K562 (cell line): ENCODE results near the gene TMEM43. TPM values are rescaled to one million over a fixed set of nuclear protein-coding genes. Genes with fewer than 3 reads are reported as not detected.

Experiments used
- ATAC-seq: fragments of 200-7000 bp; cut with Tn5 transposase; 3 replicates; pipeline ENCODE4 v1.9.1; 2020; ENCODE audit warnings: moderate library complexity
- BruUV-seq: library from RNA; stranded (reverse); fragments of 400-500 nt; replicated peaks from 2 replicates; lab custom pipeline; 2021; lab: Mats Ljungman, UMichigan
- CTCF ChIA-PET: fragments of 300-600 bp; formaldehyde crosslinking; extraction: SDS; loops from one replicate; lab custom pipeline; 2021; ENCODE audit warnings: low intra/inter-chr PET ratio; lab: Yijun Ruan, JAX
- POLR2A ChIA-PET: fragments of 300-600, 350-650 bp; sonication (Branson Sonifier 250); formaldehyde crosslinking; extraction: SDS; loops from one replicate; lab custom pipeline; 2021; ENCODE audit warnings: antibody characterized with exemption, inconsistent platforms; lab: Yijun Ruan, JAX
- DNase-seq, 4 experiments: peaks; one replicate each; pipeline versions ENCODE4 v3.0.0 to v3.0.0-alpha.2; 2011 to 2018; ENCODE audit warnings: low spot score in 3 of 4, mixed read lengths in 3 of 4; ENCODE audit errors: extremely low read depth in 1 of 4
- FAIRE-seq: peaks from 2 replicates; lab custom pipeline; 2011; peaks lifted over from hg19 to GRCh38; lab: Jason Lieb, UNC
- H2AFZ ChIP-seq: 2 replicates; pipeline ENCODE4 v1.6.0; 2011; ENCODE audit warnings: low read depth, low read length, control low read depth, inconsistent platforms
- H3K27ac ChIP-seq: fragments of 200-600 bp; 3 replicates; pipeline ENCODE4 v1.8.0; 2011; ENCODE audit warnings: low read depth, mild to moderate bottlenecking, control low read depth, inconsistent platforms, low read length, moderate library complexity, mixed read lengths; ENCODE audit errors: extremely low read depth
- H3K27me3 ChIP-seq, 2 experiments: fragments of 300-600 bp in 1 of 2; 2 replicates in 1 of 2; 3 replicates in 1 of 2; pipeline versions ENCODE4 v1.6.0 to v1.8.0; 2011; ENCODE audit warnings: inconsistent platforms in 2 of 2, low read length in 2 of 2, mild to moderate bottlenecking in 1 of 2, mixed read lengths in 1 of 2, moderate library complexity in 1 of 2; ENCODE audit not compliant: control insufficient read depth in 2 of 2, insufficient read depth in 2 of 2
- H3K36me3 ChIP-seq: fragments of 300-600 bp; 3 replicates; pipeline ENCODE4 v1.8.0; 2011; ENCODE audit warnings: mild to moderate bottlenecking, low read length, inconsistent platforms; ENCODE audit not compliant: control insufficient read depth, insufficient read depth
- H3K4me1 ChIP-seq, 2 experiments: fragments of 200-600 bp in 1 of 2; replicated peaks in 1 of 2; 2 replicates in 1 of 2; 3 replicates in 1 of 2; pipeline versions ENCODE4 v1.5.1 to v1.8.0; 2011; ENCODE audit warnings: inconsistent platforms in 2 of 2, low read length in 2 of 2, mild to moderate bottlenecking in 1 of 2, mixed read lengths in 1 of 2, moderate library complexity in 1 of 2; ENCODE audit not compliant: control insufficient read depth in 2 of 2, insufficient read depth in 2 of 2
- H3K4me2 ChIP-seq: 2 replicates; pipeline ENCODE4 v1.6.1; 2011; ENCODE audit warnings: low read length, control low read depth, inconsistent platforms, mixed read lengths; ENCODE audit not compliant: insufficient read depth
- H3K4me3 ChIP-seq: fragments of 200-600 bp; sonication (generic), shearing (Covaris generic); 2 replicates; pipeline ENCODE4 v1.5.1; 2016; ENCODE audit warnings: control low read depth, inconsistent platforms
- H3K79me2 ChIP-seq: fragments of 200-600 bp; 3 replicates; pipeline ENCODE4 v1.8.0; 2011; ENCODE audit warnings: low read length, inconsistent platforms; ENCODE audit not compliant: control insufficient read depth, insufficient read depth
- H3K9ac ChIP-seq, 2 experiments: 2 replicates each; pipeline versions ENCODE4 v1.6.0 to v1.6.1; 2011; ENCODE audit warnings: low read depth in 2 of 2, low read length in 2 of 2, control low read depth in 1 of 2, inconsistent platforms in 1 of 2, mild to moderate bottlenecking in 1 of 2, mixed read lengths in 1 of 2; ENCODE audit not compliant: insufficient read depth in 1 of 2
- H3K9me1 ChIP-seq: one replicate; pipeline ENCODE4 v1.6.0; 2011; ENCODE audit warnings: inconsistent platforms, mild to moderate bottlenecking, low read length, moderate library complexity; ENCODE audit not compliant: control insufficient read depth, insufficient read depth
- H3K9me3 ChIP-seq: replicated peaks from 2 replicates; pipeline ENCODE4 v1.5.1; 2011; ENCODE audit warnings: low read depth, low read length, inconsistent platforms; ENCODE audit not compliant: control insufficient read depth, insufficient read depth
- H4K20me1 ChIP-seq: replicated peaks from 2 replicates; pipeline ENCODE4 v1.6.1; 2011; ENCODE audit warnings: low read length, inconsistent platforms, mixed read lengths; ENCODE audit not compliant: control insufficient read depth, insufficient read depth
- ARID3A ChIP-seq: IDR thresholded peaks from 2 replicates; pipeline ENCODE4 v1.6.1; 2012; ENCODE audit warnings: low read depth, low read length, improper control_type of control experiment, borderline replicate concordance
- BMI1 ChIP-seq: fragments of 150-350 bp; IDR thresholded peaks from 2 replicates; pipeline ENCODE4 v1.6.1; 2014; ENCODE audit warnings: low read length
- CEBPG ChIP-seq, 3 experiments: fragments of 200-800 bp in 1 of 3; sonication (Bioruptor generic) in 1 of 3; sonication (generic) in 1 of 3; formaldehyde crosslinking in 1 of 3; IDR thresholded peaks in 2 of 3; conservative IDR thresholded peaks in 1 of 3; 2 replicates each; pipeline versions ENCODE4 v1.6.1 to v1.8.0; 2016 to 2022; ENCODE audit warnings: missing compliant biosample characterization in 2 of 3, missing genetic modification characterization in 2 of 3, mild to moderate bottlenecking in 1 of 3, missing genetic modification reagents in 1 of 3
- CREM ChIP-seq: IDR thresholded peaks from 2 replicates; pipeline ENCODE4 v1.6.1; 2014; ENCODE audit warnings: antibody characterized with exemption, low read depth
- FOXJ2 ChIP-seq: fragments of 200-800 bp; sonication (Bioruptor generic); IDR thresholded peaks from 2 replicates; pipeline ENCODE4 v1.6.1; 2016; ENCODE audit warnings: missing genetic modification characterization, missing compliant biosample characterization
- JUN ChIP-seq, 2 experiments: sonication (generic) in 1 of 2; formaldehyde crosslinking in 1 of 2; IDR thresholded peaks; 2 replicates each; pipeline versions ENCODE4 v1.6.1 to v1.8.0; 2012 to 2022; ENCODE audit warnings: borderline replicate concordance in 2 of 2, mild to moderate bottlenecking in 2 of 2, improper control_type of control experiment in 1 of 2, low read depth in 1 of 2, low read length in 1 of 2, missing genetic modification reagents in 1 of 2
- KLF16 ChIP-seq: IDR thresholded peaks from 2 replicates; pipeline ENCODE4 v1.6.1; 2016; ENCODE audit warnings: antibody characterized with exemption
- MEIS2 ChIP-seq: fragments of 450-650 bp; IDR thresholded peaks from 2 replicates; pipeline ENCODE4 v1.6.1; 2014; ENCODE audit warnings: mild to moderate bottlenecking; ENCODE audit not compliant: partially characterized antibody
- POLR2AphosphoS2 ChIP-seq: IDR thresholded peaks from 2 replicates; pipeline ENCODE4 v1.6.1; 2012; ENCODE audit warnings: low read length, improper control_type of control experiment
- SMARCE1 ChIP-seq: fragments of 450-650 bp; IDR thresholded peaks from 2 replicates; pipeline ENCODE4 v1.7.1; 2016; ENCODE audit warnings: mild to moderate bottlenecking
- SOX6 ChIP-seq: fragments of 450-650 bp; IDR thresholded peaks from 2 replicates; pipeline ENCODE4 v1.6.1; 2014; ENCODE audit warnings: mild to moderate bottlenecking
- TEAD1 ChIP-seq, 2 experiments: fragments of 450-650 bp in 1 of 2; sonication (generic) in 1 of 2; formaldehyde crosslinking; IDR thresholded peaks; 2 replicates each; pipeline versions ENCODE4 v1.4.0 to v1.8.0; 2020 to 2022; ENCODE audit warnings: mild to moderate bottlenecking in 2 of 2, missing genetic modification reagents in 1 of 2
- THRAP3 ChIP-seq: fragments of 450-650 bp; IDR thresholded peaks from 2 replicates; pipeline ENCODE4 v1.6.1; 2016; ENCODE audit warnings: mild to moderate bottlenecking, inconsistent platforms, borderline replicate concordance
- THRB ChIP-seq: fragments of 450-650 bp; formaldehyde crosslinking; conservative IDR thresholded peaks from 2 replicates; pipeline ENCODE4 v1.4.0; 2022; ENCODE audit warnings: mild to moderate bottlenecking, missing genetic modification characterization
- TRIM24 ChIP-seq, 2 experiments: fragments of 450-650 bp; IDR thresholded peaks; 2 replicates each; pipeline ENCODE4 v1.6.1; 2016
- ZNF639 ChIP-seq, 2 experiments: fragments of 200-800 bp in 1 of 2; sonication (Bioruptor generic) in 1 of 2; sonication (generic) in 1 of 2; formaldehyde crosslinking in 1 of 2; IDR thresholded peaks in 1 of 2; conservative IDR thresholded peaks in 1 of 2; 2 replicates each; pipeline versions ENCODE4 v1.5.0 to v1.6.1; 2016 to 2020; ENCODE audit warnings: missing compliant biosample characterization in 1 of 2, missing genetic modification characterization in 1 of 2, missing genetic modification reagents in 1 of 2
- WGBS: fragments of 100-300 bp; shearing (Covaris generic); methylation state at CpG from one replicate; pipeline ENCODE4 v1.1.6; 2016; ENCODE audit warnings: low coverage, mixed read lengths; ENCODE audit not compliant: insufficient coverage; ENCODE audit errors: missing lambda C conversion rate; 5-methylcytosine and 5-hydroxymethylcytosine counted together
- in situ Hi-C: fragments of 300-500 bp; cut with MboI; formaldehyde crosslinking; loops from 4 replicates; pipeline ENCODE4 v1.15.0; 2018; ENCODE audit warnings: inconsistent platforms, mixed read lengths
- intact Hi-C: fragments of 100-400 bp; cut with micrococcal nuclease; formaldehyde crosslinking; loops from 2 replicates; pipeline ENCODE4 v1.14.2; 2022
- polyA plus RNA-seq, 8 experiments: library from polyadenylated mRNA; depleted of rRNA in 4 of 8; stranded (reverse) in 5 of 8; unstranded in 3 of 8; fragments of >200 nt; fragmentation: Nextera tagmentation in 2 of 8; fragmentation: Illumina TruSeq in 1 of 8; extraction: Ambion mirVana in 2 of 8; extraction: Trizol in 1 of 8; gene quantifications; 2 replicates each; pipeline versions ENCODE4 v1.2.1 to v1.2.3, GENCODE V29; 2011 to 2014; ENCODE audit warnings: inconsistent platforms in 1 of 8, missing spikeins in 1 of 8
- total RNA-seq, 7 experiments: library from RNA; depleted of rRNA in 6 of 7; stranded (reverse); fragments of >200 nt in 6 of 7; fragmentation: Illumina TruSeq in 2 of 7; extraction: Trizol in 2 of 7; gene quantifications; 2 replicates each; pipeline versions ENCODE4 v1.2.1 to v1.2.3, GENCODE V29; 2011 to 2021; ENCODE audit warnings: low replicate concordance in 1 of 7

The TMEM43 gene
- total and polyA plus RNA-seq, 9 of the 15 experiments (the other 6 are each of a cell fraction or from before 2014, with no cell fraction given), result 16.7 to 46.1 (median 35.7) TPM

GRCh38 chr3:14144423-14145075 is 19.7 kb downstream of the TMEM43 start:
- WGBS, result 34% methylated on average over 7 of the region's 7 CpGs
- H3K79me2 ChIP-seq, result no peaks in the 10 kb centered on the region
- peaks cover 13 to 14% of the 10 kb centered on the region in 2 experiments for H3K4me1 ChIP-seq
- H3K9me1 ChIP-seq, result no peaks in the 10 kb centered on the region
- POLR2A ChIA-PET, result interaction anchor here (0.7 to 3.6 kb wide), 10 partner anchors 9 to 240 kb away, joined by 3 to 18 read pairs (median 5); partner anchors contain the start of genes CHCHD4, LSM3, TMEM43 and XPC
- no peaks in the 10 kb centered on the region for H3K27me3 ChIP-seq
- H3K9me3 ChIP-seq, result no peaks in the 10 kb centered on the region
- peak overlapping the region; percentile 15 to 79; a peak in 3 of 4 replicates for H3K9ac ChIP-seq
- H4K20me1 ChIP-seq, result no peaks in the 10 kb centered on the region
- in situ Hi-C loops (no loop called here), intact Hi-C loops (no loop called here)
- H3K4me2 ChIP-seq, result no peak overlapping the region
- H2AFZ ChIP-seq, result no peak overlapping the region
- CTCF ChIA-PET, result interaction anchor here (1.3 kb wide), 1 partner anchor 59 kb away, joined by 4 read pairs; no protein-coding TSS in a partner anchor
- BruUV-seq, result no TSS peak
- H3K4me3 ChIP-seq, result no peak overlapping the region
- FAIRE-seq (peak; percentile 94), ATAC-seq (peak; percentile 85), DNase-seq (peak; percentile 85 to 87 (median 86))
- peak overlapping the region; percentile 67; the same call in 2 of the 3 replicates for H3K27ac ChIP-seq
- peaks cover 72% of the 10 kb centered on the region; the same call in 2 of the 3 replicates for H3K36me3 ChIP-seq
- TF ChIP-seq TRIM24 (IDR thresholded peaks at IDR 0.05), result peak in 1 of 2 experiments; percentile 28; a peak in 1 of 4 replicates
- TF ChIP-seq BMI1, result peak; percentile 91
- peak; percentile 75 for TF ChIP-seq SOX6
- TF ChIP-seq ARID3A, result peak; percentile 84; the same call in 1 of the 2 replicates
- TF ChIP-seq KLF16, result no peak
- peak in 1 of 2 experiments; percentile 82; a peak in 2 of 4 replicates for TF ChIP-seq ZNF639 (CRISPR knock-in tag; conservative IDR thresholded peaks at IDR 0.05 in 1 of 2, IDR thresholded peaks at IDR 0.05 in 1 of 2)
- TF ChIP-seq SMARCE1, result peak; percentile 89
- TF ChIP-seq THRAP3, result no peak
- TF ChIP-seq MEIS2, result peak; percentile 54
- peak; percentile 81; the same call in 1 of the 2 replicates for TF ChIP-seq POLR2AphosphoS2
- TF ChIP-seq FOXJ2 (tag), result peak; percentile 100
- peak; percentile 97 for TF ChIP-seq JUN (IDR thresholded peaks at IDR 0.05; ENCODE audit: borderline replicate concordance, low read depth, low read length)
- TF ChIP-seq JUN (CRISPR knock-in tag; IDR thresholded peaks at IDR 0.05; ENCODE audit: borderline replicate concordance), result no peak
- 0 out of 2 replicates have a peak, but pooled peaks have one; percentile 53 for TF ChIP-seq THRB (CRISPR knock-in tag)
- TF ChIP-seq TEAD1 (CRISPR knock-in tag; IDR thresholded peaks at IDR 0.05), result peak in 1 of 2 experiments; percentile 48; a peak in 1 of 4 replicates
- TF ChIP-seq CEBPG (CRISPR knock-in tag; IDR thresholded peaks at IDR 0.05), result peak; percentile 52; the same call in 1 of the 2 replicates
- TF ChIP-seq CEBPG (tag; conservative IDR thresholded peaks at IDR 0.05 in 1 of 2, IDR thresholded peaks at IDR 0.05 in 1 of 2), result peak; percentile 71 to 86
- TF ChIP-seq CREM, result peak; percentile 34; the same call in 1 of the 2 replicates
